Right atrium auricular region (tissue), 2 donors: ENCODE measurements around the gene CACNA2D3. TPM values are rescaled to one million over a fixed set of nuclear protein-coding genes. Genes with fewer than 3 reads are reported as not detected.

Experiments
- DNase-seq: peaks from one replicate; pipeline ENCODE4 v3.0.0-alpha.2; 2019; ENCODE audit warnings: low spot score
- H3K27ac ChIP-seq, 2 donors: fragments of 200-600 bp; sonication (generic); 1 replicate in 1 of 2; 2 replicates in 1 of 2; pipeline ENCODE4 v1.5.1; 2016 to 2019
- H3K27me3 ChIP-seq, 2 donors: fragments of 200-600 bp; sonication (generic); one replicate each; pipeline versions ENCODE4 v1.5.1 to v1.6.0; 2017 to 2019
- H3K36me3 ChIP-seq: fragments of 200-600 bp; sonication (generic); one replicate; pipeline ENCODE4 v1.5.1; 2016
- H3K4me1 ChIP-seq, 2 donors: fragments of 200-600 bp; sonication (generic); one replicate each; pipeline versions ENCODE4 v1.5.1 to v1.6.0; 2017 to 2019
- H3K4me3 ChIP-seq, 2 donors: fragments of 200-600 bp; sonication (generic); 1 replicate in 1 of 2; 2 replicates in 1 of 2; pipeline ENCODE4 v1.5.1; 2017 to 2019; ENCODE audit warnings: mild to moderate bottlenecking in 1 of 2, moderate library complexity in 1 of 2
- H3K9me3 ChIP-seq, 2 donors: fragments of 200-600 bp; sonication (generic); one replicate each; pipeline ENCODE4 v1.5.1; 2019
- CTCF ChIP-seq, 2 donors: fragments of 200-600 bp; sonication (generic); IDR thresholded peaks; one replicate each; pipeline ENCODE4 v1.5.1; 2019; ENCODE audit warnings: antibody characterized with exemption in 2 of 2
- total RNA-seq, 2 donors: library from RNA; depleted of rRNA; stranded (reverse); fragments of >200 nt; gene quantifications; one replicate each; pipeline ENCODE4 v1.1.0, GENCODE V29; 2016

Gene CACNA2D3
- total RNA-seq, 2 donors from 2014 or later, result 10.9 to 17.2 TPM

- Histone ChIP-seq H3K36me3 (peaks cover 6% of the 10 kb centered on the region), H3K4me1 (no peaks in the 10 kb centered on the region), H3K4me3 (no peak overlapping the region), H3K27ac (no peak overlapping the region), H3K9me3 (peaks cover 0 to 7% of the 10 kb centered on the region in 2 donors), H3K27me3 (no peaks in the 10 kb centered on the region)
- DNase-seq, result no peak
- TF ChIP-seq CTCF (IDR thresholded peaks at IDR 0.05), result no peak
Measured at GRCh38 chr3:54909191-54909590, 786.8 kb downstream of the CACNA2D3 start.

- H3K4me3 ChIP-seq, result no peak overlapping the region
- TF ChIP-seq CTCF (IDR thresholded peaks at IDR 0.05), result no peak
- H3K27me3 ChIP-seq, result no peaks in the 10 kb centered on the region
- H3K36me3 ChIP-seq, result peaks cover 6% of the 10 kb centered on the region
- H3K27ac ChIP-seq, result no peak overlapping the region
- no peak for DNase-seq
- H3K4me1 ChIP-seq, result no peaks in the 10 kb centered on the region
- peaks cover 0 to 7% of the 10 kb centered on the region in 2 donors for H3K9me3 ChIP-seq
Measured at GRCh38 chr3:54914180-54914579, 791.8 kb downstream of the CACNA2D3 start.

- H3K27ac ChIP-seq, result no peak overlapping the region
- no peak overlapping the region for H3K4me3 ChIP-seq
- peaks cover 0 to 7% of the 10 kb centered on the region in 2 donors for H3K9me3 ChIP-seq
- H3K27me3 ChIP-seq, result no peaks in the 10 kb centered on the region
- no peak for TF ChIP-seq CTCF (IDR thresholded peaks at IDR 0.05)
- H3K4me1 ChIP-seq, result no peaks in the 10 kb centered on the region
- no peak for DNase-seq
- H3K36me3 ChIP-seq, result peaks cover 6% of the 10 kb centered on the region
Measured at GRCh38 chr3:54915181-54915580, 792.8 kb downstream of the CACNA2D3 start.

GRCh38 chr3:54915976-54916375, 793.6 kb downstream of the CACNA2D3 start:
- Histone ChIP-seq H3K27ac (no peak overlapping the region), H3K4me1 (no peaks in the 10 kb centered on the region), H3K9me3 (peaks cover 0 to 7% of the 10 kb centered on the region in 2 donors), H3K4me3 (no peak overlapping the region), H3K27me3 (no peaks in the 10 kb centered on the region), H3K36me3 (peaks cover 6% of the 10 kb centered on the region)
- DNase-seq, result no peak
- no peak for TF ChIP-seq CTCF (IDR thresholded peaks at IDR 0.05)

GRCh38 chr3:54916732-54917131, 794.4 kb downstream of the CACNA2D3 start:
- no peak overlapping the region for H3K4me3 ChIP-seq
- no peaks in the 10 kb centered on the region for H3K4me1 ChIP-seq
- H3K27ac ChIP-seq, result no peak overlapping the region
- H3K27me3 ChIP-seq, result no peaks in the 10 kb centered on the region
- H3K36me3 ChIP-seq, result peaks cover 2% of the 10 kb centered on the region
- no peak for DNase-seq
- peaks cover 0 to 3% of the 10 kb centered on the region in 2 donors for H3K9me3 ChIP-seq
- TF ChIP-seq CTCF (IDR thresholded peaks at IDR 0.05), result no peak

GRCh38 chr3:54917174-54917573, 794.8 kb downstream of the CACNA2D3 start:
- no peak for TF ChIP-seq CTCF (IDR thresholded peaks at IDR 0.05)
- no peaks in the 10 kb centered on the region for H3K36me3 ChIP-seq
- H3K4me3 ChIP-seq, result no peak overlapping the region
- DNase-seq, result no peak
- H3K27ac ChIP-seq, result no peak overlapping the region
- H3K9me3 ChIP-seq, result no peaks in the 10 kb centered on the region
- no peaks in the 10 kb centered on the region for H3K27me3 ChIP-seq
- no peaks in the 10 kb centered on the region for H3K4me1 ChIP-seq
